ENCODE data around the gene WASF3. TPM values are rescaled to one million over a fixed set of nuclear protein-coding genes. Genes with fewer than 3 reads are reported as not detected.
A peak's percentile ranks its signal among the peaks of the same experiment; 100 is the strongest.

The WASF3 gene
- not detected for total RNA-seq

- no peak within 1 kb of the TSS for H3K27ac Mint-ChIP-seq
- H3K36me3 Mint-ChIP-seq (ENCODE audit: low read depth): no peaks in the 10 kb centered on the region
- peak within 1 kb of the TSS; percentile 33 for H3K4me3 Mint-ChIP-seq
- peaks cover 28% of the 10 kb centered on the region for H3K27me3 Mint-ChIP-seq
- H3K4me1 Mint-ChIP-seq: peaks cover 6% of the 10 kb centered on the region
- no peaks in the 10 kb centered on the region for H3K9me3 Mint-ChIP-seq
- ChIA-PET POLR2A (no interaction called here), CTCF (no interaction called here)
- DNase-seq: peak; percentile 50
These were observed at the start of gene WASF3 for GRCh38 chr13:26557393-26558073. Gene WASF3 (plus strand): TSS chr13:26557683. CDS start chr13:26642271, 84,588 bp downstream.

- no peak for DNase-seq
- H3K27me3 Mint-ChIP-seq: peaks cover 1% of the 10 kb centered on the region
- no peak overlapping the region for H3K27ac Mint-ChIP-seq
- peaks cover 8% of the 10 kb centered on the region for H3K9me3 Mint-ChIP-seq
- ChIA-PET POLR2A (no interaction called here), CTCF (no interaction called here)
- no peak overlapping the region for H3K4me3 Mint-ChIP-seq
- no peaks in the 10 kb centered on the region for H3K4me1 Mint-ChIP-seq
- no peaks in the 10 kb centered on the region for H3K36me3 Mint-ChIP-seq (ENCODE audit: low read depth)
These were observed 48.6 kb upstream of the WASF3 start for GRCh38 chr13:26508885-26509284.

GRCh38 chr13:26509491-26509890 lies 48.0 kb upstream of the WASF3 start:
- no peak overlapping the region for H3K27ac Mint-ChIP-seq
- H3K4me3 Mint-ChIP-seq: no peak overlapping the region
- DNase-seq: no peak
- POLR2A ChIA-PET: no interaction called here
- H3K36me3 Mint-ChIP-seq (ENCODE audit: low read depth): no peaks in the 10 kb centered on the region
- H3K4me1 Mint-ChIP-seq: no peaks in the 10 kb centered on the region
- peaks cover 8% of the 10 kb centered on the region for H3K9me3 Mint-ChIP-seq
- peaks cover 1% of the 10 kb centered on the region for H3K27me3 Mint-ChIP-seq
- CTCF ChIA-PET: no interaction called here

GRCh38 chr13:26513931-26514330 lies 43.6 kb upstream of the WASF3 start:
- H3K27me3 Mint-ChIP-seq: peaks cover 9% of the 10 kb centered on the region
- ChIA-PET POLR2A (no interaction called here), CTCF (no interaction called here)
- H3K9me3 Mint-ChIP-seq: peaks cover 3% of the 10 kb centered on the region
- H3K4me1 Mint-ChIP-seq: no peaks in the 10 kb centered on the region
- H3K36me3 Mint-ChIP-seq (ENCODE audit: low read depth): no peaks in the 10 kb centered on the region
- no peak overlapping the region for H3K4me3 Mint-ChIP-seq
- no peak for DNase-seq
- H3K27ac Mint-ChIP-seq: no peak overlapping the region

- no peak for DNase-seq
- POLR2A ChIA-PET: no interaction called here
- no peaks in the 10 kb centered on the region for H3K4me1 Mint-ChIP-seq
- CTCF ChIA-PET: no interaction called here
- H3K27me3 Mint-ChIP-seq: peaks cover 9% of the 10 kb centered on the region
- H3K4me3 Mint-ChIP-seq: no peak overlapping the region
- no peaks in the 10 kb centered on the region for H3K9me3 Mint-ChIP-seq
- no peaks in the 10 kb centered on the region for H3K36me3 Mint-ChIP-seq (ENCODE audit: low read depth)
- H3K27ac Mint-ChIP-seq: no peak overlapping the region
These were observed 41.8 kb upstream of the WASF3 start for GRCh38 chr13:26515721-26516120.

- H3K4me3 Mint-ChIP-seq: no peak overlapping the region
- H3K9me3 Mint-ChIP-seq: no peaks in the 10 kb centered on the region
- ChIA-PET POLR2A (no interaction called here), CTCF (interaction anchor here (2.1 kb wide), 1 partner anchor 181 kb away, joined by 5 read pairs; no protein-coding TSS in a partner anchor)
- DNase-seq: no peak
- H3K27me3 Mint-ChIP-seq: peaks cover 8% of the 10 kb centered on the region
- H3K36me3 Mint-ChIP-seq (ENCODE audit: low read depth): no peaks in the 10 kb centered on the region
- no peaks in the 10 kb centered on the region for H3K4me1 Mint-ChIP-seq
- no peak overlapping the region for H3K27ac Mint-ChIP-seq
These were observed 39.5 kb upstream of the WASF3 start for GRCh38 chr13:26517936-26518335.

GRCh38 chr13:26518451-26518959 lies 39.0 kb upstream of the WASF3 start:
- Mint-ChIP-seq H3K4me3 (no peak overlapping the region), H3K36me3 (ENCODE audit: low read depth) (no peaks in the 10 kb centered on the region), H3K27me3 (peaks cover 8% of the 10 kb centered on the region), H3K27ac (no peak overlapping the region), H3K9me3 (no peaks in the 10 kb centered on the region), H3K4me1 (no peaks in the 10 kb centered on the region)
- ChIA-PET CTCF (interaction anchor here (2.1 kb wide), 1 partner anchor 180 kb away, joined by 5 read pairs; no protein-coding TSS in a partner anchor), POLR2A (no interaction called here)
- DNase-seq: no peak

- Mint-ChIP-seq H3K4me1 (no peaks in the 10 kb centered on the region), H3K9me3 (no peaks in the 10 kb centered on the region), H3K27me3 (peaks cover 2% of the 10 kb centered on the region), H3K27ac (no peak overlapping the region), H3K36me3 (ENCODE audit: low read depth) (no peaks in the 10 kb centered on the region), H3K4me3 (no peak overlapping the region)
- POLR2A ChIA-PET: no interaction called here
- no peak for DNase-seq
- CTCF ChIA-PET: no interaction called here
These were observed 34.9 kb upstream of the WASF3 start for GRCh38 chr13:26522571-26522970.

- Mint-ChIP-seq H3K9me3 (no peaks in the 10 kb centered on the region), H3K4me3 (no peak overlapping the region), H3K27me3 (peaks cover 2% of the 10 kb centered on the region), H3K27ac (no peak overlapping the region), H3K4me1 (no peaks in the 10 kb centered on the region), H3K36me3 (ENCODE audit: low read depth) (no peaks in the 10 kb centered on the region)
- CTCF ChIA-PET: no interaction called here
- POLR2A ChIA-PET: no interaction called here
- DNase-seq: no peak
These were observed 34.5 kb upstream of the WASF3 start for GRCh38 chr13:26523007-26523406.

- Mint-ChIP-seq H3K4me1 (no peaks in the 10 kb centered on the region), H3K27ac (no peak overlapping the region), H3K4me3 (no peak overlapping the region), H3K27me3 (no peaks in the 10 kb centered on the region), H3K9me3 (no peaks in the 10 kb centered on the region), H3K36me3 (ENCODE audit: low read depth) (no peaks in the 10 kb centered on the region)
- CTCF ChIA-PET: no interaction called here
- DNase-seq: no peak
- POLR2A ChIA-PET: no interaction called here
These were observed 32.0 kb upstream of the WASF3 start for GRCh38 chr13:26525528-26525927.

- Mint-ChIP-seq H3K27me3 (no peaks in the 10 kb centered on the region), H3K36me3 (ENCODE audit: low read depth) (no peaks in the 10 kb centered on the region)
- CTCF ChIA-PET: no interaction called here
These were observed 30.7 kb upstream of the WASF3 start for GRCh38 chr13:26526702-26527216.

GRCh38 chr13:26528527-26528926 lies 29.0 kb upstream of the WASF3 start:
- no peak overlapping the region for H3K27ac Mint-ChIP-seq
- ChIA-PET POLR2A (interaction anchor here (1.6 kb wide), 1 partner anchor 341 kb away, joined by 4 read pairs; no protein-coding TSS in a partner anchor), CTCF (no interaction called here)
- no peaks in the 10 kb centered on the region for H3K4me1 Mint-ChIP-seq
- DNase-seq: no peak
- no peaks in the 10 kb centered on the region for H3K9me3 Mint-ChIP-seq
- no peaks in the 10 kb centered on the region for H3K27me3 Mint-ChIP-seq
- no peak overlapping the region for H3K4me3 Mint-ChIP-seq
- H3K36me3 Mint-ChIP-seq (ENCODE audit: low read depth): no peaks in the 10 kb centered on the region

More at GRCh38 chr13:26526702-26527216, 30.7 kb upstream of the WASF3 start:
- DNase-seq: no peak
- no peak overlapping the region for H3K4me3 Mint-ChIP-seq
- H3K9me3 Mint-ChIP-seq: no peaks in the 10 kb centered on the region
- no peaks in the 10 kb centered on the region for H3K4me1 Mint-ChIP-seq
- H3K27ac Mint-ChIP-seq: no peak overlapping the region
- POLR2A ChIA-PET: no interaction called here

- CTCF ChIA-PET: interaction anchor here (1.1 kb wide), 1 partner anchor 31 kb away, joined by 3 read pairs; no protein-coding TSS in a partner anchor
- Mint-ChIP-seq H3K9me3 (no peaks in the 10 kb centered on the region), H3K4me3 (no peak overlapping the region), H3K27ac (no peak overlapping the region), H3K4me1 (no peaks in the 10 kb centered on the region), H3K27me3 (no peaks in the 10 kb centered on the region), H3K36me3 (ENCODE audit: low read depth) (no peaks in the 10 kb centered on the region)
- POLR2A ChIA-PET: interaction anchor here (1.6 kb wide), 1 partner anchor 342 kb away, joined by 4 read pairs; no protein-coding TSS in a partner anchor
- DNase-seq: peak; percentile 34
These were observed 28.0 kb upstream of the WASF3 start for GRCh38 chr13:26529441-26529840.

- ChIA-PET POLR2A (no interaction called here), CTCF (no interaction called here)
- H3K27ac Mint-ChIP-seq: no peak overlapping the region
- H3K36me3 Mint-ChIP-seq (ENCODE audit: low read depth): no peaks in the 10 kb centered on the region
- H3K4me1 Mint-ChIP-seq: no peaks in the 10 kb centered on the region
- no peak overlapping the region for H3K4me3 Mint-ChIP-seq
- DNase-seq: no peak
- no peaks in the 10 kb centered on the region for H3K27me3 Mint-ChIP-seq
- H3K9me3 Mint-ChIP-seq: no peaks in the 10 kb centered on the region
These were observed 25.7 kb upstream of the WASF3 start for GRCh38 chr13:26531742-26532141.
